ENCODE results near the gene WDR64. TPM values are rescaled to one million over a fixed set of nuclear protein-coding genes. Genes with fewer than 3 reads are reported as not detected.

The WDR64 gene
- polyA plus RNA-seq, 1 donor (not counting 4 experiments of a cell fraction or from before 2014, with no cell fraction given), result not detected

GRCh38 chr1:241816008-241816407 lies 163.9 kb downstream of the WDR64 start:
- Histone ChIP-seq H3K9me3 (ENCODE audit: control insufficient read depth, low read depth, low read length) (no peaks in the 10 kb centered on the region), H3K36me3 (ENCODE audit: control insufficient read depth in 2 of 2, extremely low read depth in 1 of 2, insufficient read depth in 2 of 2, low read length in 2 of 2) (no peaks in the 10 kb centered on the region), H3K4me3 (ENCODE audit: control insufficient read depth in 2 of 3, extremely low read depth in 1 of 3, insufficient read depth in 2 of 3, low read depth in 1 of 3, low read length in 3 of 3) (no peak overlapping the region), H2AFZ (ENCODE audit: control insufficient read depth, low read length) (no peak overlapping the region), H3K27me3 (ENCODE audit: control insufficient read depth, extremely low read depth, insufficient read depth, low read length) (no peaks in the 10 kb centered on the region), H3K27ac (ENCODE audit: control insufficient read depth, insufficient read depth, low read length) (no peak overlapping the region), H3K4me1 (ENCODE audit: control insufficient read depth, extremely low read depth, insufficient read depth, low read length) (no peaks in the 10 kb centered on the region), H3K4me2 (ENCODE audit: control insufficient read depth, extremely low read depth, insufficient read depth, low read depth, low read length) (no peak overlapping the region), H3K9me1 (ENCODE audit: control insufficient read depth, extremely low read depth, insufficient read depth, low read length) (no peaks in the 10 kb centered on the region), H3K9ac (ENCODE audit: control insufficient read depth, extremely low read depth, insufficient read depth, low read length) (no peak overlapping the region), H4K20me1 (ENCODE audit: control insufficient read depth, extremely low read depth, insufficient read depth, low read length) (no peaks in the 10 kb centered on the region), H3K79me2 (ENCODE audit: control insufficient read depth, insufficient read depth, low read length) (no peaks in the 10 kb centered on the region)
- dilution Hi-C loops (cut with MboI; ENCODE audit: extremely low pct_ligation_motif_present, low sequenced_read_pairs), result no loop called here
- TF ChIP-seq CTCF (optimal IDR thresholded peaks at IDR 0.05 in 1 of 3, IDR thresholded peaks at IDR 0.05 in 1 of 3, conservative IDR thresholded peaks at IDR 0.05 in 1 of 3; ENCODE audit: extremely low read depth in 1 of 3, insufficient read depth in 2 of 3, low read length in 3 of 3) (no peak), EZH2 (IDR thresholded peaks at IDR 0.05; ENCODE audit: low read length) (no peak)
- no peak for DNase-seq (ENCODE audit: low read depth, low spot score)
- FAIRE-seq, result no peak

GRCh38 chr1:241817331-241817792 lies 165.3 kb downstream of the WDR64 start:
- no peak for DNase-seq (ENCODE audit: low read depth, low spot score)

More at GRCh38 chr1:241817331-241817792, 165.3 kb downstream of the WDR64 start:
- TF ChIP-seq CTCF (optimal IDR thresholded peaks at IDR 0.05 in 1 of 3, IDR thresholded peaks at IDR 0.05 in 1 of 3, conservative IDR thresholded peaks at IDR 0.05 in 1 of 3; ENCODE audit: extremely low read depth in 1 of 3, insufficient read depth in 2 of 3, low read length in 3 of 3) (no peak), EZH2 (IDR thresholded peaks at IDR 0.05; ENCODE audit: low read length) (no peak)
- H3K4me1 ChIP-seq (ENCODE audit: control insufficient read depth, extremely low read depth, insufficient read depth, low read length), result no peaks in the 10 kb centered on the region
- no peaks in the 10 kb centered on the region for H3K79me2 ChIP-seq (ENCODE audit: control insufficient read depth, insufficient read depth, low read length)
- H4K20me1 ChIP-seq (ENCODE audit: control insufficient read depth, extremely low read depth, insufficient read depth, low read length), result no peaks in the 10 kb centered on the region
- H3K27me3 ChIP-seq (ENCODE audit: control insufficient read depth, extremely low read depth, insufficient read depth, low read length), result no peaks in the 10 kb centered on the region
- no peak overlapping the region for H3K27ac ChIP-seq (ENCODE audit: control insufficient read depth, insufficient read depth, low read length)
- no peak overlapping the region for H3K9ac ChIP-seq (ENCODE audit: control insufficient read depth, extremely low read depth, insufficient read depth, low read length)
- no peaks in the 10 kb centered on the region for H3K9me1 ChIP-seq (ENCODE audit: control insufficient read depth, extremely low read depth, insufficient read depth, low read length)
- no peak for FAIRE-seq
- H3K4me3 ChIP-seq (ENCODE audit: control insufficient read depth in 2 of 3, extremely low read depth in 1 of 3, insufficient read depth in 2 of 3, low read depth in 1 of 3, low read length in 3 of 3), result no peak overlapping the region
- dilution Hi-C loops (cut with MboI; ENCODE audit: extremely low pct_ligation_motif_present, low sequenced_read_pairs), result no loop called here
- H2AFZ ChIP-seq (ENCODE audit: control insufficient read depth, low read length), result no peak overlapping the region
- no peaks in the 10 kb centered on the region for H3K36me3 ChIP-seq (ENCODE audit: control insufficient read depth in 2 of 2, extremely low read depth in 1 of 2, insufficient read depth in 2 of 2, low read length in 2 of 2)
- H3K9me3 ChIP-seq (ENCODE audit: control insufficient read depth, low read depth, low read length), result no peaks in the 10 kb centered on the region
- H3K4me2 ChIP-seq (ENCODE audit: control insufficient read depth, extremely low read depth, insufficient read depth, low read depth, low read length), result no peak overlapping the region
